Activated T-cell treated with anti-CD3 and anti-CD28 coated beads for 1 hour (primary cell): ENCODE data around the gene ITGAX.

Experiments used
- DNase-seq: peaks from one replicate; pipeline ENCODE4 v3.0.0-alpha.2; 2020; ENCODE audit warnings: low read depth

The ITGAX gene

DNA sequence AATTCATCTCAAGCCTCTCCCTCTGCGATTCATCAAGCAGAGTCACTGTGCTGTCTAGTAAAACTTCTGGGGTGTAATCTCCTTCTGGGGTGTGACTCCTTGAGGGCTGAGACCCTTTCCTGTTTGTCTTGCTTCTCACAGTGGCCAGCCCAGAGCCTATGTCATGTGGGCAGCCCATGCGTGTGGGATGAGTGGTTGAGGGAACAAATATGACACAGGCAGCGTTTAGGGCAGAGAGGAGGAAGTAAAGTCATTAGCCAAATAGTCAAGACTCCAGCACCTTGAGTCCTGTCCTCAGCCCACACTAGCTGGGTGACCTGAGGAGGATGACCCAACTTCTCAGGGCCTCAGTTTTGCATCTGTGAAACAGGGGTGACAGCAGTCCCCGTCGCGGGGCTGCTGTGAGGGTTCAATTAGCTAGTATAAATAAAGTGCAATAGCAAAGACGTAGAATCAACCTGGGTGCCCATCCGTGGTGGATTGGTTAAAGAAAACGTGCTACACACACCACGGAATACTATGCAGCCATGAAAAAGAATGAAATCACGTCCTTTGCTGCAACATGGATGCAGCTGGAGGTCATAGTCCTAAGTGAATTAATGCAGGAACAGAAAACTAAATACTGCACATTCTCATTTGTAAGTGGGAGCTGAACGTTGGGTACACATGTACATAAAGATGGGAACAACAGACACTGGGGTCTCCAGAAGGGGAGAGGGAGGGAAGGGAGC is 4.5 kb upstream of the ITGAX start:
- no peak for DNase-seq

DNA sequence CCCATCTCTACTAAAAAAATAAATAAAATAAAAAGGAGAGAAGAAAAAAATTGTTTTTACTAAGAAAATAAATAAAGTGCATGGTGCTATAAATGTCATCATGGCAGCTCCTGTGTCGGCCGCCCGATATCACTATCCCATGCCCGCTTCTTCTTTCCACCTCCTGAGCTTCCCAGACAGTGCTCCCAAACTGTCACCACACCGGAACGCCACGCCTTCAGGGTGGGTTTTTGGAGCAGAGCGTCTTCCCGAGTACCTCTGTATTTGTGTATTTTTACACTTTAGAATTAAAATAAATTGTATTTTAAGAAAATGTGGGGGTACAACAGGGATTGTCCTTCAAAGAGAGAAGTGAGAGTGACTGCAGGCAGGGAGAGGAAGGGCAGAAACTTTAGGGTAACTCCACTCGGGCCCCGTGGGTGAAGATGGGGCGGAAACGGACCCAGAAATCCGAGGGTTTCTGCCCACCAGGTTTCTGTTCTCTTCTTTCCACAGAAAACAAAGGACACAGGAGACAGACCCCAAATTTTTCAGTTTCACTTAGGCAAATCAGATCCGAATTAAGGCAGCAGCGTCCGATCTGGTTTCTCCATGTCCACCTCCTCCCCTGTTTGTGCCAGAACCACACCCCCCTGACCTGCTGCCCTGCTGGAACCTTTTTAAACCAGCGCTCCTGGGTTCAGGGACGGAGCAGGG is 3.6 kb upstream of the ITGAX start:
- no peak for DNase-seq

DNA sequence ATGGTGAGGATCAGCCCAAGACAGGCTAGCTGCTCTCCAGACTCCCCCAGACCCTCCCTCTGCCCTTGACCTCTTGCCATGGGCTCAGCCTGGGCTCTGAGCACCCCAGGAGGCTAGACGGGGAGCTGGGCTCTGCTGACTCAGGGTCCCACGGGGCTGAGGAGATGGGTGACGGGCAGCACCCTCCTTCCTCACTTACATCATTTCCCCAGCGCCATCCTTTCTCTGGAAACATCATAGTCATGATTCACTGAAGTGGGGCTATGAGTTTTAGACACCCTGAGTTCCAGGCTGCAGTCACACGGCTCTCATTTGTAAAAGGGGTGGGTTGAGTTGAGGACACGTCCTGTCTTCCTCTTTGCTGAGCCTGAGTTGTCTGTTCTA is 3.0 kb upstream of the ITGAX start:
- DNase-seq, result no peak

DNA sequence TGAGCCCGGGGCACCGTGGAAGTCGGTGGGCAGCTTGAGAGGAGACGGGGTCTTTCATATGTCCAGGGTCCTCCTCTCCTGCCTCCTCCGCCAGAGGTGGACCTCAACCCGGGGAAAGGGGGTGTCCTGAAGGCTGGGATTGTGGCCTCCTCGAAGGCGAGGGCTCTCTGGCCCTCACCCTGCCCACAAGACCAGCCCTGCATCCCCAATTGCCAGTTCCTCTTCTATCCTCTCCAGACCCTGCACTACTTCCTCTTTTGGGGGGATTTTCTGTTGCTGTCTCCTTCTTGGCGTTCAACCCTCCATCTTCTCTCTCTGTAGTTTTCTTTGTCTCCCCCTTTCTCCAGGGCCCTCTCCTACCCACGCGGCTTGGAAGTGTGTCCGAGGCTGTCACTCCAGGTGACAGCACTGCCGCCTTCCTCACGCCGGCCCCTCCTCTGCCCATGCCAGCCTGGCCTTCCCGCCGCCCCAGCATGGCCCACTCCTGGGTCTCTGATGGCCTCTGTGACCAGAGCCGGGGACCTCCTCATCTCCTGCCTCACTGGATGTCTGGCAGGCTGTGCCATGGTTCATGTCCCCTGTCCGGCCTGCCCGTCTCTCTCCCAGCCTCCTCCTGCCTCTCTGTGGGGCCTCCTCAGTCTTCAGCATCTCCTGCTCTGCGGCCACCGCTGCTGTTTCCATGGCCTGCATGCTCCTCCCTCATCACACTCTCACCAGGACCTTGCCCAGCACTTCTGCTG is 2.4 kb upstream of the ITGAX start:
- no peak for DNase-seq

DNA sequence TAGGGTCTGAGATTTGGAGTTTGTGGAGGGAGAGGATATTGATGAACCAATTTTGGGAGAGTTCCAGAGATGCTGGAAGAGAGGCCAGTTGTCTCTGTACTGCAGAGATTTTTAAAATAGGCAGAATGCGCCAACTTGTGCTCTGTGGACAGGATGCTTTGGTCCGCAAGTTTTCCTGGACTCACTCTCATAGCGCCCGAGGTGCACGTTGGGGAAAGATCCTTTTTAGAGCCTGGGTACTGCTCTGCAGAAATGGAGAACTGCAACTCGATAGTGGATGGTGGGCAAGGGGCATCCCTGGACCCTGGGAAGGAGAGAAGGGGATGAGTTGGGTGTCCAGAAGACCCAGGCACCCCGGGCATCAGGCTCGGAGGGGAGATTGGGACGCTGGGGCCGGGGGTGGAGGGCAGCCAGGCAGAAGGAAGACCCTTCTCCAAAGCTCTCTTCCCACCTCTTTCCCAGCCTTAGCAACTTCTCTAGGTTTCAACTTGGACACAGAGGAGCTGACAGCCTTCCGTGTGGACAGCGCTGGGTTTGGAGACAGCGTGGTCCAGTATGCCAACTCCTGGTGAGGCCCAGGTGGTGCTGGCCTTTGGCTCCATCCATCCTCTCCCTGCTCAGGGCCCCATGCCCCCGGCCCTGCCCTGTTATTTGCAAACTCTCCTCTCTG is 590 bp downstream of the ITGAX start:
- DNase-seq, result no peak

DNA sequence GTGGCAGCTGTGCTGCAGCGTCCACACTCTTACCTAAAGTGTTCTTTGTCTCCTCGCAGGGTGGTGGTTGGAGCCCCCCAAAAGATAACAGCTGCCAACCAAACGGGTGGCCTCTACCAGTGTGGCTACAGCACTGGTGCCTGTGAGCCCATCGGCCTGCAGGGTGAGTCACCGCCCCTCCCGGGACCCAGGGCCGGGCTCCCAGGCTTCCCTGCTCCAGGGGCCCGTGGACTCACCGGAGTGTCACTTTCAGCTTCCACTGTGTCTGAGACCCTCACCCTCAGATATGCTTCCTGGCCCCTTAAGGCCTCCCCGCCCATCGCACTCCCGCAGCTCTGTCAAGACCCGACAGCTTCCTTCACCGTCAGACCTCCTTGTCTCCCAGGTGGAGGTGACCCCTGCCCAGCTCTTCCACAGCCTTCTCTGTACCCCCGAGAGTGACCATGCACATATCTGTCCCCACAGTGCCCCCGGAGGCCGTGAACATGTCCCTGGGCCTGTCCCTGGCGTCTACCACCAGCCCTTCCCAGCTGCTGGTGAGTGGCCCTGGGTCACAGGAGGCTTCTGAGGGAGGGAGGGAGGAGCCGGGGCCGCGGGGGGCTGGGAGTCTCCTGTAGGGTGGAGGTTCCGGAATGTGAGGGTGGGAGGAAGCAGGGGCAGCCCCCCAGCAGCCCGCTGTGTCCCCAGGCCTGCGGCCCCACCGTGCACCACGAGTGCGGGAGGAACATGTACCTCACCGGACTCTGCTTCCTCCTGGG is 1.8 kb downstream of the ITGAX start:
- DNase-seq, result no peak

DNA sequence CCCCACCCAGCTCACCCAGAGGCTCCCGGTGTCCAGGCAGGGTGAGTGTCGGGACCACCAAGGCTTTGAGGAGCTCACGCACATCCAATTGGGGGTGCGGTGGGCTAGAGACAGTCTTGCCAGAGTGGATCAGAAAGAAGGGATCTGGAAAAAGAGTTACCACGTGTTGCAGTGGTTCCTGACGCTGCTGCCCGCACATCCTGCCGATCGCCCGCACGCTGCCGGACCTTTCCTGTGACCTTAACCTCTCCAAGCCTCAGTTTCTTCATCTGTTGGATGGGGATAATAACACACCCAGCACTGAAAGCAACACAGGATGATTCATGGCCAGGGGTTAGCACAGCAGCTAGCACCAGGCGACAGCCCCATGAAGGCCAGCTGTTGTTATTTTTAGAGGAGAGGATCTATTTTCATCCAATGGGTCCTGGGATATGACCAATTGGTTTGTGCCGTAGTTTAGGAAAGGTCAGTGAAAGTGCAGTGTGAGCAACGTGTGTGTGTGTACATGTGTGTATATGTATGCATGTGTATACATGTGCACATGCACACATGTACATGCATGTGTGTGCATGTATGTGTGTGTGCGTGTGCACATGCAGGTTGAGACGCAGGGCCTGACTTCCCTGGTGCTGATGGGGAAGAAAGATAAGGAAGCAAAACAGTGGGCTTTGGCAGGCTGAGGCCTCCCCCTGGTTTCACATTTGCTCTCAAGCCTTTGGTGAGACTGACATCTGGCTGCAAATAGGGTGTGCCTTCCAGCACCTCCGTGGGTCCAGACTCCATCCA is 2.5 kb downstream of the ITGAX start:
- DNase-seq, result no peak

DNA sequence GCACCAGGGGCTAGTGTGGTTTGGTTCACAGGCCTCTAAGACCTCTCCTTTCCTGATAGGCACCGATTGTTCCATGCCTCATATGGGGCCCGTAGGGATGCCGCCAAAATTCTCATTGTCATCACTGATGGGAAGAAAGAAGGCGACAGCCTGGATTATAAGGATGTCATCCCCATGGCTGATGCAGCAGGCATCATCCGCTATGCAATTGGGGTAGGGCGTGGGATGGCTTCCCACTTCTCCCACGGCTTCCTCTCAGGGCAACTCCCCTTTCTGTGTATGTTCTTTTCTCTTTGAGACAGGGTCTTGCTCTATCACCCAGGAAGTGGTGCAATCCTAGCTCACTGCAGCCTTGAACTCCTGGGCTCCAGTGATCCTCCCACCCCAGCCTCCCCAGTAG is 5.3 kb downstream of the ITGAX start:
- no peak for DNase-seq

DNA sequence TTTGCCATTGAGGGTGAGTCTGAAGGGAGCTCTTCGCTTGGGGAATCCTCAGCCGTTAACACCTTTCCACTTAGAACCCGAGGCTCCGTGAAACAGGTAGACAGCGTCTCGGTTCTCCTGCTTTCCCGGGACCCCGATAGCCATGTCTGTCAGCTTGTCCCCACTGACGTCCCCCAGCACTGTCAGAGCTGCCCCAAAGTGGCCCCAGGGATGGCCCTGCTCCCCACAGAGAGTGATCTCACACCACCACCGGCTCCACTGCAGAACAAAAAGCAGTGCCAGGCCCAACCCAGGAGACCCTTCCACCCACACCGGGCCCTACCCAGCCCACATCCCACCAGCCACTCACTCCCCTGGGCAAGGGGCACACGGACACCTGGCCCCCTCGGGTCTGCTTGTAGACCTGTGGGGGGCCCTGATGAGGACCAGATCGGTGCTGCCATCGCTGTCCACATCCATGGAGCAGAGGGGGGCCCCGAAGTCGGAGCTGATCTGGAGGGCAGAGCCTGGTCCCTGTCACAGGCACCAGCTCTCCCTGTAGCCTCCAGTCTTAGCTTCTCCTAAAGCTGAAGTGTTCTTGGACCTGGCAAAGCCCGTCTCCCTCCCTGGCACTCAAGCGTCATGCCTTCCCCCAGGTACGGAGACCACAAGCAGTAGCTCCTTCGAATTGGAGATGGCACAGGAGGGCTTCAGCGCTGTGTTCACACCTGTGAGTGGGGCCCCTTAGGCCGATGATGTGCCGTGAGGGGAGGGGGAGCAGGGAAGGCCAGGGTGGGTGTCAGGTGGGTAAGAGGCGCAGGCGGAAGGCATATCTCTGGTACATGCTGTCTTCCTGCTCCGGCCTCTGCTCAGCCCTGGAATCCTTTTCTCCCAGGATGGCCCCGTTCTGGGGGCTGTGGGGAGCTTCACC is 6.5 kb downstream of the ITGAX start:
- DNase-seq, result no peak

DNA sequence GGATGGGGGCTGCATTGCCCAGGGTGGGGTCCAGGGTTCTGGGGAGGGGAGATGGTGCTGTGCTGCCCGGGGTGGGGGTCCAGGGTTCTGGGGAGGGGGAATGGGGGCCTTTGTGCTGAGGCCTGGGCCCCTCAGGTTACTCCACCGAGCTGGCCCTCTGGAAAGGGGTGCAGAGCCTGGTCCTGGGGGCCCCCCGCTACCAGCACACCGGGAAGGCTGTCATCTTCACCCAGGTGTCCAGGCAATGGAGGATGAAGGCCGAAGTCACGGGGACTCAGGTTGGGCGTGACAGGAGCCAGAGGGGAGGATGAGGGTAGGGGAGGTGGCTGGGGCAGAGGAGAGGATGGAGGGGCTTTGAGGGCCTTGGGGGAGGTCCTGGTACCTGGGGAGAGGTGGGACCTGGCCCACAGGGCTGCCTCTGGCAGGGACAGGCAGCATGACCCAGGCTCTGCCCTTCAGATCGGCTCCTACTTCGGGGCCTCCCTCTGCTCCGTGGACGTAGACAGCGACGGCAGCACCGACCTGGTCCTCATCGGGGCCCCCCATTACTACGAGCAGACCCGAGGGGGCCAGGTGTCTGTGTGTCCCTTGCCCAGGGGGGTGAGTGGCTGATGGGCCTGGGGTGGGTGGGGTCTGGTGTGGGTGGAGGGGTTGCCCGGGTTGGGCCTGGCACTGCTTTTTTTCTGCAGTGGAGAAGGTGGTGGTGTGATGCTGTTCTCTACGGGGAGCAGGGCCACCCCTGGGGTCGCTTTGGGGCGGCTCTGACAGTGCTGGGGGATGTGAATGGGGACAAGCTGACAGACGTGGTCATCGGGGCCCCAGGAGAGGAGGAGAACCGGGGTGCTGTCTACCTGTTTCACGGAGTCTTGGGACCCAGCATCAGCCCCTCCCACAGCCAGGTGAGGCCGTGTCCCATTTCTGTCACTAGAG is 7.8 kb downstream of the ITGAX start:
- DNase-seq, result no peak

DNA sequence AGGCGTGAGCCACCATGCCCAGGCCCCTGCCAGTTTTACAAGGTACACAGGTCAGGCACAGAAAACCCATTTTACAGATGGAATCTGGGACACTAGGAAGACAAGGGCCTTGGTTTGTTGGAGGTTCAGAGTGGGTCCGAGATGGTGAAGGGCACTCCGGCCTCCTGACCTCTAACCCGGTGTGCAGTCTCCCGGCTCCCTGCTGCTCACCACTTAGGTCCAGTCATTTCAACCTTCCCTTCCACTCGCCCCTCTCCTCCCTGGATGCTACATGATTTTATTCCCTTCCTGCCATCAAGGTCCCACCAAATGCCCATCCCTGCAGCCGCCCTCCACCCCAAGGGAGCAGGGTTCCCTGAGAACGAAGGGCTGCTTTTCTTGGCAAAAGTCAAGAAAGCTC is 8.7 kb downstream of the ITGAX start:
- no peak for DNase-seq

DNA sequence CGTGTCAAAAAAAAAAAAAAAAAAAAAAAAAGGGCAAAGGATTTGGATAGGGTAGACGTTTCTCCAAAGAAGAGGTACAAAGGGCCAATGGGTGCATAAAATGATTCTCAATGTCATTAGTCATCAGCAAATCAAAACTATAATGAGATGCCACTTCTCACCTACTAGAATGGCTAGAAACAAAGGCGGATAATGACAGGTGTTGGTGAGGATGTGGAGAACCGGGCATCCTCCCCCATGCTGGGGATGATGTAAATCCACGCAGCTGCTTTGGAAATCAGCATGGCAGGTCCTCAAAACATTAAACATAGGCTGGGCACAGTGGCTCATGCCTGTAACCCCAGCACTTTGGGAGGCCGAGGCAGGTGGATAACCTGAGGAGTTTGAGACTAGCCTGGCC is 9.4 kb downstream of the ITGAX start:
- DNase-seq, result no peak

DNA sequence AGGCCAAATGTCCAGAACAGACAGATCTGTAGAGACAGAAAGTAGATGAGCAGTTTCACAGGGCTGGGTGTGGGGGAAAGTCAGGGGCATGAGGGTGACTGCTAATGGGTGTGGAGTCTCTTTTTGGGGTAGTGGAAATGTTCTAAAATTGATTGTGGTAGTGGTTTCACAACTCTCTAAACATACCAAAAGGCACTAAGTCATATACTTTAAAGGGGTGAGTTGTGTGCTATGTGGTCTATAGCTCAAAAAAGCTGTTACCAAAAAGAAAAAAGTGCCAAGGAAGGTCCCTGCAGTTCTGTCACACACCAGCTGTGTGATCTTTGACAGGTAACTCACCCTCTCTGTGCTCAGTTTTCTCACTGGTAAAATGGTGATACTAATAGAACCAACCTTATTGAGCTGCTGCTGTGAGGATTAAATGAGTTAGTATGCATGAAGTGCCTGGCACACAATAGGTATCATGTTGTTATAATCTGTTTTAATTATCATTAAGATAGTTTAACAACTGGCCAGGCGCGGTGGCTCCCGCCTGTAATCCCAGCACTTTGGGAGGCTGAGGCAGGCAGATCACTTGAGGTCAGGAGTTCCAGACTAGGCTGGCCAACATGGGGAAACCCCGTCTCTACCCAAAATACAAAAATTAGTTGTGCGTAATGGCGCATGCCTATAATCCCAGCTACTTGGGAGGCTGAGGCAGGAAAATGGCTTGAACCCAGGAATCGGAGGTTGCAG is 10.3 kb downstream of the ITGAX start:
- DNase-seq, result no peak

DNA sequence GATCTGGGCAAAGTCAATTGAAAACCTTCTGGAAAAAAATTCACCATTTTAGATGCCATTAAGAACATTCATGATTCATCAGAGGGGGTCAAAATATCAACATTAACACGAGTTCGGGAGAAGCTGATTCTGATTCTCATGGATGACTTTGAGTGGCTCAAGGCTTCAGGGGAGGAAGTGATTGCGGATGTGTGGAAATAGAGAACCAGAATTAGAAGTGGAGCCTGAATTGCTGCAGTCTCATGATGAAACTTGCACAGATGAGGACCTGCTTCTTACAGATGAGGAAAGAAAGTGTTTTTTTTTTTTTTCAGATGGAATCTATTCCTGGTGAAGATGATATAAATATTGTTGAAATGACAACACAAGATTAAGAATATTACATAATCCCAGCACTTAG is 12.9 kb downstream of the ITGAX start:
- no peak for DNase-seq

DNA sequence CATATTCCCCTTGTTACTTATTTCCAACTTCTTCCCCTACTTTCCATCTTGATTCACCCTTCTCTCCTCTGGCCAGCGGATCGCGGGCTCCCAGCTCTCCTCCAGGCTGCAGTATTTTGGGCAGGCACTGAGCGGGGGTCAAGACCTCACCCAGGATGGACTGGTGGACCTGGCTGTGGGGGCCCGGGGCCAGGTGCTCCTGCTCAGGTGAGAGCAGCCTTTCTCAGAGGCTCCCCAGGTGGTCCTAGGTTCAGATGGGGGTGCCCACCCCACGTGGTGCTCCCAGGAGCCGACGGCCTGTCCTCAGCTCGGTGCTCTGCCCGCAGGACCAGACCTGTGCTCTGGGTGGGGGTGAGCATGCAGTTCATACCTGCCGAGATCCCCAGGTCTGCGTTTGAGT is 16.0 kb downstream of the ITGAX start:
- no peak for DNase-seq

DNA sequence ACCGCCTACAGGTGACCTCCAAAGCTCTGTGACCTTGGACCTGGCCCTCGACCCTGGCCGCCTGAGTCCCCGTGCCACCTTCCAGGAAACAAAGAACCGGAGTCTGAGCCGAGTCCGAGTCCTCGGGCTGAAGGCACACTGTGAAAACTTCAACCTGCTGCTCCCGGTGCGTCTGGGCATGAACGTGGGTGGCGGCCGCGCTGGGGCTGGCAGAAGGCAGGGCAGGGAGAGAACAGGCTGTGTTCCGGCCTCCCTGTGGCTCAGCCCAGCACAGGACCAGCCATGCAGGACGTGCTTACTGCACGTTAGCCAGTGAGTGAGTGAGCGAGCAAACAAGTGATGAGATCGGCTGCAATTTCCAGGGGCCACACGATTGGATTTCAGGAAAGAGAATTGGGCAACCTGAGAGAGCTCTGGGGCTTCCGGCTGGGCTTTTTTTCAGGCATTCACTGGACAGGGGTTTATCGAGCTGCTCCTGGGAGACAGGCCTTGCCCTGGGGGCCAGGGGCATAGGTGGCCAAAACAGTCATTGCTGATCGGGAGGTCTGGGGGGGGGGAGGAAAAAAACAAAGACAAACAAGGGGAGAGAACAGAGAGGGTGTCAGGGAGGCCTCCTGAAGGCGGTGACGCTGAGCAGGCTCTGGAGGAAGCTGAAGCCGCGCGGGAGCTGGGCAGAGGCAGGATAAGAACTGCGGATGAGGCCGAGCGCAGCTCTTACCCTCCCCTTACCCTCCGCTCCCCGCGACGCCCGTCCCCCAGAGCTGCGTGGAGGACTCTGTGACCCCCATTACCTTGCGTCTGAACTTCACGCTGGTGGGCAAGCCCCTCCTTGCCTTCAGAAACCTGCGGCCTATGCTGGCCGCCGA is 16.9 kb downstream of the ITGAX start:
- DNase-seq, result no peak

DNA sequence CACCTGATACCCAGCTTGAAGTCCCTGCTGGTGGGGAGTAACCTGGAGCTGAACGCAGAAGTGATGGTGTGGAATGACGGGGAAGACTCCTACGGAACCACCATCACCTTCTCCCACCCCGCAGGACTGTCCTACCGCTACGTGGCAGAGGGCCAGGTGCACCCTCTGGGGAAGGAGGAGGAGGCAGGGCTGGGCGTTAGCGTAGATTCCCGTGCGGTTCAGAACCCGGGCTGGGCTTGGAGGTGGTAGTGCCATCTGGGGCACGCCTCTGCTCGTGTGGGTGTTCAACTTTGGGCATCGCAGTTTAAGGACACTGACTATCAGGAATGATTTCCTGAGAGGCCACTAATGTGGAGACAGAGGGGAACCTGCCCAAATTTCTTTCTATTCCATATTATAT is 18.3 kb downstream of the ITGAX start:
- DNase-seq, result no peak
